Testis (tissue), 3 donors: Measurements from ENCODE around the gene NOX4. TPM values are rescaled to one million over a fixed set of nuclear protein-coding genes. Genes with fewer than 3 reads are reported as not detected.

Experiments used
- DNase-seq: peaks from one replicate; pipeline ENCODE4 v3.0.0-alpha.2; 2019
- H3K27ac ChIP-seq, 2 donors: fragments of 200-600 bp; sonication (generic); one replicate each; pipeline ENCODE4 v1.5.1; 2019
- H3K27me3 ChIP-seq: fragments of 200-600 bp; sonication (generic); one replicate; pipeline ENCODE4 v1.5.1; 2019
- H3K36me3 ChIP-seq: fragments of 200-600 bp; sonication (generic); one replicate; pipeline ENCODE4 v1.5.1; 2017; ENCODE audit warnings: low read depth; ENCODE audit errors: missing control alignments
- H3K4me1 ChIP-seq: fragments of 200-600 bp; sonication (generic); one replicate; pipeline ENCODE4 v1.5.1; 2019
- H3K4me3 ChIP-seq, 2 donors: fragments of 200-600 bp; sonication (generic); one replicate each; pipeline ENCODE4 v1.5.1; 2017 to 2019
- H3K9me3 ChIP-seq: fragments of 200-600 bp; sonication (generic); one replicate; pipeline ENCODE4 v1.5.1; 2017
- POLR2A ChIP-seq: fragments of 450-650 bp; IDR thresholded peaks from one replicate; pipeline ENCODE4 v1.6.1; 2017; ENCODE audit warnings: antibody characterized with exemption, mild to moderate bottlenecking, moderate library complexity
- WGBS, 2 donors: methylation state at CpG; one replicate each; pipeline ENCODE4 v1.1.5; 2018; 5-methylcytosine and 5-hydroxymethylcytosine counted together
- intact Hi-C: fragments of 100-400 bp; cut with DNase I; formaldehyde crosslinking; loops from one replicate; pipeline ENCODE4 v1.15.1; 2023; ENCODE audit warnings: low total_unique reads
- polyA plus RNA-seq: library from polyadenylated mRNA; stranded (reverse); fragments of 350-450 nt; fragmentation: Illumina TruSeq; extraction: RNeasy Lipid Tissue Mini Kit (QIAGEN cat#74804); gene quantifications from one replicate; pipeline ENCODE4 v1.2.3, GENCODE V29; 2014; ENCODE audit warnings: low read depth, low replicate concordance; ENCODE audit not compliant: insufficient read depth
- total RNA-seq, 2 donors: library from RNA; depleted of rRNA; stranded (reverse); fragments of >200 nt; gene quantifications; one replicate each; pipeline ENCODE4 v1.2.3, GENCODE V29; 2016
- TF ChIP-seq, protein P1 (sequence below), 3 experiments: fragments of 450-650 bp in 2 of 3; fragments of 200-600 bp in 1 of 3; sonication (generic) in 1 of 3; IDR thresholded peaks; one replicate each; pipeline ENCODE4 v1.5.1; 2016 to 2019; ENCODE audit warnings: antibody characterized with exemption in 3 of 3, mild to moderate bottlenecking in 2 of 3, moderate library complexity in 1 of 3

Gene NOX4
- total and polyA plus RNA-seq, 3 donors from 2014 or later, result 0.63 to 3.0 (median 1.3) TPM

- no peak for DNase-seq
- H3K9me3 ChIP-seq, result no peaks in the 10 kb centered on the region
- no peaks in the 10 kb centered on the region for H3K4me1 ChIP-seq
- H3K27me3 ChIP-seq, result no peaks in the 10 kb centered on the region
- no peak overlapping the region for H3K4me3 ChIP-seq
- intact Hi-C loops, result no loop called here
- H3K36me3 ChIP-seq, result no peaks in the 10 kb centered on the region
- no peak for TF ChIP-seq POLR2A
- TF ChIP-seq, protein P1, sequence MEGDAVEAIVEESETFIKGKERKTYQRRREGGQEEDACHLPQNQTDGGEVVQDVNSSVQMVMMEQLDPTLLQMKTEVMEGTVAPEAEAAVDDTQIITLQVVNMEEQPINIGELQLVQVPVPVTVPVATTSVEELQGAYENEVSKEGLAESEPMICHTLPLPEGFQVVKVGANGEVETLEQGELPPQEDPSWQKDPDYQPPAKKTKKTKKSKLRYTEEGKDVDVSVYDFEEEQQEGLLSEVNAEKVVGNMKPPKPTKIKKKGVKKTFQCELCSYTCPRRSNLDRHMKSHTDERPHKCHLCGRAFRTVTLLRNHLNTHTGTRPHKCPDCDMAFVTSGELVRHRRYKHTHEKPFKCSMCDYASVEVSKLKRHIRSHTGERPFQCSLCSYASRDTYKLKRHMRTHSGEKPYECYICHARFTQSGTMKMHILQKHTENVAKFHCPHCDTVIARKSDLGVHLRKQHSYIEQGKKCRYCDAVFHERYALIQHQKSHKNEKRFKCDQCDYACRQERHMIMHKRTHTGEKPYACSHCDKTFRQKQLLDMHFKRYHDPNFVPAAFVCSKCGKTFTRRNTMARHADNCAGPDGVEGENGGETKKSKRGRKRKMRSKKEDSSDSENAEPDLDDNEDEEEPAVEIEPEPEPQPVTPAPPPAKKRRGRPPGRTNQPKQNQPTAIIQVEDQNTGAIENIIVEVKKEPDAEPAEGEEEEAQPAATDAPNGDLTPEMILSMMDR (IDR thresholded peaks at IDR 0.05), result no peak
- H3K27ac ChIP-seq, result no peak overlapping the region
These were observed 6.3 kb downstream of the NOX4 start for GRCh38 chr11:89484896-89485295.

DNA sequence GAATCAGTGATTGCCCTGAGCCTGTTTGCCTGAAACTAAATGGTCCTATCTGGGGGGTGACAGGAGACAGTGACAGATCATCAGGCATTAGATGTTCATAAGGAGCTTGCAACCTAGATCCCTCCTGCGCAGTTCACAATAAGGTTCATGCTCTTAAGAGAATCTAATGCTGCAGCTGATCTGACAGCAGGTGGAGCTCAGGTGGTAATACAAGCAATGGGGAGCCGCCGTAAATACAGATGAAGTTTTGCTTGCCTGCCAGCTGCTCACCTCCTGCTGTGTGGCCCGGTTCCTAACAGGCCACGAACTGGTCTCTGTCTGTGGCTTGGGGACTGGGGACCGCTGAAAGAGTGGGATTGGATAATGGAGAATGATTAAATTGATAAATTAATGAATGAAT is 14.0 kb downstream of the NOX4 start:
- no peaks in the 10 kb centered on the region for H3K27me3 ChIP-seq
- no peak for DNase-seq
- no peak overlapping the region for H3K27ac ChIP-seq

GRCh38 chr11:89463266-89463780 is 27.9 kb downstream of the NOX4 start:
- intact Hi-C loops, result no loop called here
- no peaks in the 10 kb centered on the region for H3K36me3 ChIP-seq
- no peak for DNase-seq
- no peaks in the 10 kb centered on the region for H3K4me1 ChIP-seq
- no peaks in the 10 kb centered on the region for H3K9me3 ChIP-seq
- H3K27me3 ChIP-seq, result no peaks in the 10 kb centered on the region
- H3K4me3 ChIP-seq, result no peak overlapping the region
- H3K27ac ChIP-seq, result no peak overlapping the region
- TF ChIP-seq, protein P1 (IDR thresholded peaks at IDR 0.05), result no peak
- no peak for TF ChIP-seq POLR2A
- WGBS, 2 donors, result 29 to 44% methylated on average over 1 of the region's 1 CpG

More for the DNA sequence above, 14.0 kb downstream of the NOX4 start:
- WGBS, 2 donors, result 68 to 75% methylated on average over 6 of the region's 6 CpGs
- H3K4me3 ChIP-seq, result no peak overlapping the region
- intact Hi-C loops, result no loop called here
- TF ChIP-seq, protein P1 (IDR thresholded peaks at IDR 0.05), result no peak
- no peak for TF ChIP-seq POLR2A
- H3K9me3 ChIP-seq, result no peaks in the 10 kb centered on the region
- no peaks in the 10 kb centered on the region for H3K4me1 ChIP-seq
- H3K36me3 ChIP-seq, result no peaks in the 10 kb centered on the region

- H3K4me1 ChIP-seq, result no peaks in the 10 kb centered on the region
- no peak for DNase-seq
- no peaks in the 10 kb centered on the region for H3K9me3 ChIP-seq
- H3K4me3 ChIP-seq, result no peak overlapping the region
- 72 to 74% methylated on average over 2 of the region's 2 CpGs for WGBS, 2 donors
- H3K36me3 ChIP-seq, result no peaks in the 10 kb centered on the region
- intact Hi-C loops, result no loop called here
- no peak for TF ChIP-seq POLR2A
- TF ChIP-seq, protein P1 (IDR thresholded peaks at IDR 0.05), result no peak
- H3K27ac ChIP-seq, result no peak overlapping the region
- H3K27me3 ChIP-seq, result no peaks in the 10 kb centered on the region
These were observed 32.5 kb downstream of the NOX4 start for GRCh38 chr11:89458716-89459115.

GRCh38 chr11:89457190-89457589 is 34.0 kb downstream of the NOX4 start:
- Histone ChIP-seq H3K27me3 (no peaks in the 10 kb centered on the region), H3K27ac (no peak overlapping the region), H3K4me3 (no peak overlapping the region), H3K9me3 (no peaks in the 10 kb centered on the region), H3K4me1 (no peaks in the 10 kb centered on the region), H3K36me3 (no peaks in the 10 kb centered on the region)
- 85 to 91% methylated on average over 4 of the region's 4 CpGs for WGBS, 2 donors
- intact Hi-C loops, result no loop called here
- TF ChIP-seq POLR2A, result no peak
- TF ChIP-seq, protein P1 (IDR thresholded peaks at IDR 0.05), result no peak
- no peak for DNase-seq
